Upper lobe of left lung (tissue), 4 donors: Measurements from ENCODE around the gene KRTAP21-1.

Experiments used
- CTCF ChIP-seq, 6 experiments: fragments of 450-650 bp in 4 of 6; fragments of 200-600 bp in 2 of 6; sonication (generic) in 2 of 6; IDR thresholded peaks; one replicate each; pipeline ENCODE4 v1.5.1; 2016 to 2019; ENCODE audit warnings: antibody characterized with exemption in 6 of 6
- EP300 ChIP-seq, 4 donors: sonication (generic); formaldehyde crosslinking; IDR thresholded peaks; one replicate each; pipeline ENCODE4 v1.5.1; 2017; ENCODE audit warnings: antibody characterized with exemption in 4 of 4, control low read depth in 2 of 4
- POLR2A ChIP-seq, 4 donors: fragments of 450-650 bp; IDR thresholded peaks; one replicate each; pipeline ENCODE4 v1.5.1; 2016 to 2017; ENCODE audit warnings: antibody characterized with exemption in 4 of 4, mild to moderate bottlenecking in 2 of 4
- POLR2AphosphoS5 ChIP-seq, 2 donors: sonication (generic); formaldehyde crosslinking; IDR thresholded peaks; one replicate each; pipeline ENCODE4 v1.5.1; 2017; ENCODE audit warnings: antibody characterized with exemption in 2 of 2

- no peak for TF ChIP-seq CTCF (IDR thresholded peaks at IDR 0.05)
- TF ChIP-seq POLR2A (IDR thresholded peaks at IDR 0.05), result no peak
- no peak for TF ChIP-seq POLR2AphosphoS5 (IDR thresholded peaks at IDR 0.05)
- TF ChIP-seq EP300 (IDR thresholded peaks at IDR 0.05), result no peak
Measured at GRCh38 chr21:30707409-30707808, 47.8 kb downstream of the KRTAP21-1 start.
